CD14-positive monocyte (primary cell): Measurements from ENCODE around the gene SMIM26. TPM values are rescaled to one million over a fixed set of nuclear protein-coding genes. Genes with fewer than 3 reads are reported as not detected.
A peak's percentile ranks its signal among the peaks of the same experiment; 100 is the strongest.

ENCODE experiments used
- DNase-seq, 3 donors: peaks; one replicate each; pipeline ENCODE4 v3.0.0-alpha.2; 2011 to 2022
- H2AFZ ChIP-seq: 2 replicates; pipeline ENCODE4 v1.6.0; 2012; ENCODE audit warnings: mild to moderate bottlenecking, low read depth, low read length, inconsistent platforms; ENCODE audit not compliant: insufficient read depth, poor library complexity, severe bottlenecking
- H3K27ac ChIP-seq, 2 donors: 1 replicate in 1 of 2; 2 replicates in 1 of 2; pipeline ENCODE4 v1.5.1; 2012 to 2013; ENCODE audit warnings: low read length in 2 of 2, control low read depth in 1 of 2, inconsistent platforms in 1 of 2, low read depth in 1 of 2, mild to moderate bottlenecking in 1 of 2
- H3K27me3 ChIP-seq, 2 donors: one replicate each; pipeline versions ENCODE4 v1.6.0 to v1.6.1; 2011 to 2013; ENCODE audit warnings: low read length in 2 of 2; ENCODE audit not compliant: control insufficient read depth in 2 of 2, insufficient read depth in 2 of 2
- H3K36me3 ChIP-seq, 2 donors: replicated peaks in 1 of 2; 1 replicate in 1 of 2; 2 replicates in 1 of 2; pipeline versions ENCODE4 v1.5.1 to v1.6.1; 2012 to 2013; ENCODE audit warnings: low read length in 2 of 2, control low read depth in 1 of 2, inconsistent platforms in 1 of 2, mild to moderate bottlenecking in 1 of 2; ENCODE audit not compliant: insufficient read depth in 2 of 2, control insufficient read depth in 1 of 2
- H3K4me1 ChIP-seq, 2 donors: 1 replicate in 1 of 2; 2 replicates in 1 of 2; pipeline versions ENCODE4 v1.5.1 to v1.6.1; 2012 to 2013; ENCODE audit warnings: low read length in 2 of 2, control low read depth in 1 of 2, inconsistent platforms in 1 of 2, mild to moderate bottlenecking in 1 of 2, moderate library complexity in 1 of 2; ENCODE audit not compliant: insufficient read depth in 2 of 2, control insufficient read depth in 1 of 2
- H3K4me2 ChIP-seq: replicated peaks from 2 replicates; pipeline ENCODE3; 2012; ENCODE audit warnings: low read length, moderate library complexity, mild to moderate bottlenecking; ENCODE audit not compliant: poor library complexity, severe bottlenecking; ENCODE audit errors: extremely low read depth
- H3K4me3 ChIP-seq, 3 experiments: fragments of 200-600 bp in 1 of 3; sonication (generic) in 1 of 3; replicated peaks in 1 of 3; 1 replicate in 2 of 3; 2 replicates in 1 of 3; pipeline ENCODE4 v1.5.1; 2011 to 2013; ENCODE audit warnings: low read length in 3 of 3, mild to moderate bottlenecking in 3 of 3, control low read depth in 2 of 3, low read depth in 2 of 3, inconsistent platforms in 1 of 3, moderate library complexity in 1 of 3
- H3K79me2 ChIP-seq: 2 replicates; pipeline ENCODE4 v1.6.0; 2012; ENCODE audit warnings: mild to moderate bottlenecking, control low read depth, inconsistent platforms, low read length, moderate library complexity; ENCODE audit not compliant: insufficient read depth
- H3K9ac ChIP-seq: 2 replicates; pipeline ENCODE4 v1.6.0; 2017; ENCODE audit warnings: low read length, mild to moderate bottlenecking; ENCODE audit not compliant: insufficient read depth, poor library complexity, severe bottlenecking
- H3K9me3 ChIP-seq, 2 donors: replicated peaks in 1 of 2; 1 replicate in 1 of 2; 2 replicates in 1 of 2; pipeline versions ENCODE4 v1.5.1 to v1.6.1; 2012 to 2013; ENCODE audit warnings: low read length in 2 of 2, control low read depth in 1 of 2; ENCODE audit not compliant: control insufficient read depth in 1 of 2, insufficient read depth in 1 of 2
- H4K20me1 ChIP-seq: 2 replicates; pipeline ENCODE4 v1.6.0; 2012; ENCODE audit warnings: mild to moderate bottlenecking, low read length, control low read depth, moderate library complexity; ENCODE audit not compliant: insufficient read depth
- H3K27ac Mint-ChIP-seq, 7 donors: one replicate each; pipeline ENCODE4 v1.8.0; 2020; ENCODE audit warnings: mild to moderate bottlenecking in 7 of 7, mixed read lengths in 7 of 7, moderate library complexity in 6 of 7, inconsistent platforms in 2 of 7
- H3K27me3 Mint-ChIP-seq, 3 donors: one replicate each; pipeline ENCODE4 v1.8.0; 2021 to 2022; ENCODE audit warnings: low read depth in 3 of 3, mild to moderate bottlenecking in 3 of 3, mixed read lengths in 3 of 3, moderate library complexity in 3 of 3, inconsistent platforms in 1 of 3
- H3K36me3 Mint-ChIP-seq, 2 donors: one replicate each; pipeline ENCODE4 v1.8.0; 2020; ENCODE audit warnings: mixed read lengths in 2 of 2, inconsistent platforms in 1 of 2, mild to moderate bottlenecking in 1 of 2
- H3K4me1 Mint-ChIP-seq: one replicate; pipeline ENCODE4 v1.8.0; 2020; ENCODE audit warnings: mild to moderate bottlenecking, mixed read lengths
- H3K4me3 Mint-ChIP-seq, 2 donors: one replicate each; pipeline ENCODE4 v1.8.0; 2020; ENCODE audit warnings: mild to moderate bottlenecking in 2 of 2, mixed read lengths in 2 of 2, moderate library complexity in 1 of 2
- H3K9me3 Mint-ChIP-seq, 7 donors: one replicate each; pipeline ENCODE4 v1.8.0; 2020 to 2022; ENCODE audit warnings: mixed read lengths in 7 of 7, mild to moderate bottlenecking in 6 of 7, moderate library complexity in 6 of 7, inconsistent platforms in 2 of 7
- WGBS: methylation state at CpG from one replicate; pipeline ENCODE4 v1.1.5; 2013; ENCODE audit warnings: missing lambda C conversion rate; ENCODE audit not compliant: insufficient coverage; 5-methylcytosine and 5-hydroxymethylcytosine counted together
- intact Hi-C, 2 donors: fragments of 100-400 bp; cut with micrococcal nuclease; formaldehyde crosslinking; loops; one replicate each; pipeline versions ENCODE4 v1.15.0 to v1.15.1; 2023
- polyA plus RNA-seq, 3 donors: library from polyadenylated mRNA; depleted of rRNA in 1 of 3; unstranded in 2 of 3; stranded (reverse) in 1 of 3; fragments of 300-500 nt in 2 of 3; fragments of >200 nt in 1 of 3; fragmentation: Illumina TruSeq in 2 of 3; gene quantifications; 1 replicate in 2 of 3; 2 replicates in 1 of 3; pipeline ENCODE4 v1.2.3, GENCODE V29; 2012 to 2021
- TF ChIP-seq, protein P1 (sequence below): fragments of 200-600 bp; IDR thresholded peaks from one replicate; pipeline ENCODE4 v1.8.0; 2022; ENCODE audit warnings: antibody characterized with exemption, mild to moderate bottlenecking

Gene SMIM26
- polyA plus RNA-seq, 3 donors, result 101 to 206 (median 176) TPM

DNA sequence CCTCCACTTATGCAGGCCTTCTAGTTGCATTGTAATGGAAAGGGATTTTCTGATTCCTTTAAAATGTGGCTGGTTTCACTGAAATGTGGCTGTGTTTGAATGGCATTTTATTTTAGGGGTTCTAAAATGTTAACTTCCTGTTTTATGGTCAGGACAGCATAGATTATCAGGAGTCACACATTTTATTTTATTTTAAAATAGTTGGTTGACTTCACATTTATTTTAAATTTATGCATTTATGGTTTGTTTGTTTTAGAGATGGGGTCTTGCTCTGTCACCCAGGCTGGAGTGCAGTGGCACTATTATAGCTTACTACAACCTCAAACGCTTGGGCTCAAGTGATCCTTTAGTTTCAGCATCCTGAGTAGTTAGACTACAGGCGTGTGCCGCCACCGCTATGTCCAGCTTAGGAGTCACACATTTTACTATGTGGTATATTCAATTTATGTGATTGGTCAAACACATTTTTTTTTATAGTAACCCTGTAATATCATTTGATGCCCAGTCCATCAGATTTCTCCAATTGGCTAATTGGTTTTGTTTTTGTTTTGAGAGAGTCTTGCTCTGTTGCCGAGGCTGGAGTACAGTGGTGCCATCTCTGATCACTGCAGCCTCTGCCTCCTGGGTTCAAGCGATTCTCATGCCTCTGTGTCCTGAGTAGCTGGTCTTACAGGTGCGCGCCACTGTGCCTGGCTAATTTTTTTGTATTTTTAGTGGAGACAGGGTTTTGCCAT is 22.9 kb downstream of the SMIM26 start:
- H3K4me3 Mint-ChIP-seq, result peak overlapping the region in 1 of 2 donors; percentile 3

DNA sequence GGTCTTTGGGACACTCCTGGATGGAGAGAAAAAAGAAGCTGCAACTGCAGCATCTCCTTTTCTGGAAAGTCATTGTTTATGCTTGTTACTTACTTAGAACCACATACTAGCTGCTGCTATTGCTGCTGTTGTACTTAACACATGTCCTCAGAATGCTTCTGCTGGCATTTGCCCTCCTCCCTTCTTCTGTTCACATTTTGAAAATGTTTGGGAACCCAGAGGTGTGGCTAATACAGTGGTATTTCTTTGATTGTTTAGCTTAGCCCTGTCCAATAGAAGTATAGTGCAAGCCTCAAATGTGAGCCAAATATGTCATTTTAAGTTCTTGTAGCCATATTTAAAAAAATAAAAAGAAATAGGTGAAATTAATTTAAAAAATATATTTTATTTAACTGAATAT is 29.0 kb downstream of the SMIM26 start:
- no peak overlapping the region for H3K27ac ChIP-seq
- no peaks in the 10 kb centered on the region for H3K27me3 ChIP-seq
- H3K4me1 ChIP-seq, result no peaks in the 10 kb centered on the region
- Mint-ChIP-seq H3K27ac (no peak overlapping the region), H3K27me3 (no peaks in the 10 kb centered on the region), H3K4me3 (no peak overlapping the region), H3K36me3 (peaks cover 27 to 32% of the 10 kb centered on the region in 2 donors), H3K4me1 (peaks cover 4% of the 10 kb centered on the region), H3K9me3 (peaks cover 2 to 9% (median 5%) of the 10 kb centered on the region in 7 donors)
- no peak overlapping the region for H2AFZ ChIP-seq
- H3K9me3 ChIP-seq, result peaks cover 4% of the 10 kb centered on the region in 2 donors
- peaks cover 14 to 18% of the 10 kb centered on the region in 2 donors for H3K36me3 ChIP-seq
- no peaks in the 10 kb centered on the region for H4K20me1 ChIP-seq
- no peak overlapping the region for H3K9ac ChIP-seq
- H3K4me2 ChIP-seq, result no peak overlapping the region
- intact Hi-C loops, result no loop called here
- no peak for DNase-seq
- H3K4me3 ChIP-seq, result no peak overlapping the region
- no peaks in the 10 kb centered on the region for H3K79me2 ChIP-seq
- TF ChIP-seq, protein P1, sequence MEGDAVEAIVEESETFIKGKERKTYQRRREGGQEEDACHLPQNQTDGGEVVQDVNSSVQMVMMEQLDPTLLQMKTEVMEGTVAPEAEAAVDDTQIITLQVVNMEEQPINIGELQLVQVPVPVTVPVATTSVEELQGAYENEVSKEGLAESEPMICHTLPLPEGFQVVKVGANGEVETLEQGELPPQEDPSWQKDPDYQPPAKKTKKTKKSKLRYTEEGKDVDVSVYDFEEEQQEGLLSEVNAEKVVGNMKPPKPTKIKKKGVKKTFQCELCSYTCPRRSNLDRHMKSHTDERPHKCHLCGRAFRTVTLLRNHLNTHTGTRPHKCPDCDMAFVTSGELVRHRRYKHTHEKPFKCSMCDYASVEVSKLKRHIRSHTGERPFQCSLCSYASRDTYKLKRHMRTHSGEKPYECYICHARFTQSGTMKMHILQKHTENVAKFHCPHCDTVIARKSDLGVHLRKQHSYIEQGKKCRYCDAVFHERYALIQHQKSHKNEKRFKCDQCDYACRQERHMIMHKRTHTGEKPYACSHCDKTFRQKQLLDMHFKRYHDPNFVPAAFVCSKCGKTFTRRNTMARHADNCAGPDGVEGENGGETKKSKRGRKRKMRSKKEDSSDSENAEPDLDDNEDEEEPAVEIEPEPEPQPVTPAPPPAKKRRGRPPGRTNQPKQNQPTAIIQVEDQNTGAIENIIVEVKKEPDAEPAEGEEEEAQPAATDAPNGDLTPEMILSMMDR, result no peak

More for the DNA sequence above, 22.9 kb downstream of the SMIM26 start:
- H3K36me3 ChIP-seq, result peaks cover 0 to 5% of the 10 kb centered on the region in 2 donors
- no peak overlapping the region for H3K4me3 ChIP-seq
- no peak overlapping the region for H3K4me2 ChIP-seq
- Mint-ChIP-seq H3K36me3 (peaks cover 0 to 7% of the 10 kb centered on the region in 2 donors), H3K27ac (no peak overlapping the region), H3K27me3 (peaks cover 0 to 5% (median 3%) of the 10 kb centered on the region in 3 donors), H3K4me1 (peaks cover 15% of the 10 kb centered on the region), H3K9me3 (peaks cover 0 to 3% (median 0%) of the 10 kb centered on the region in 7 donors)
- no peak overlapping the region for H3K27ac ChIP-seq
- TF ChIP-seq, protein P1, result no peak
- 90% methylated on average over 2 of the region's 8 CpGs for WGBS
- H4K20me1 ChIP-seq, result no peaks in the 10 kb centered on the region
- H3K9me3 ChIP-seq, result no peaks in the 10 kb centered on the region
- H3K27me3 ChIP-seq, result no peaks in the 10 kb centered on the region
- H3K4me1 ChIP-seq, result peaks cover 13 to 14% of the 10 kb centered on the region in 2 donors
- intact Hi-C loops, result loop anchor here (5.0 to 10.0 kb wide), 4 partner anchors 125 to 305 kb away; partner anchors contain the start of genes DZANK1 (in 2 of the 2), POLR3F (in 2 of the 2) and ZNF133 (in 2 of the 2)
- H2AFZ ChIP-seq, result no peak overlapping the region
- H3K9ac ChIP-seq, result no peak overlapping the region
- H3K79me2 ChIP-seq, result no peaks in the 10 kb centered on the region
- no peak for DNase-seq
